Measurements from ENCODE around the gene DDX10.

DDX10 gene

DNA sequence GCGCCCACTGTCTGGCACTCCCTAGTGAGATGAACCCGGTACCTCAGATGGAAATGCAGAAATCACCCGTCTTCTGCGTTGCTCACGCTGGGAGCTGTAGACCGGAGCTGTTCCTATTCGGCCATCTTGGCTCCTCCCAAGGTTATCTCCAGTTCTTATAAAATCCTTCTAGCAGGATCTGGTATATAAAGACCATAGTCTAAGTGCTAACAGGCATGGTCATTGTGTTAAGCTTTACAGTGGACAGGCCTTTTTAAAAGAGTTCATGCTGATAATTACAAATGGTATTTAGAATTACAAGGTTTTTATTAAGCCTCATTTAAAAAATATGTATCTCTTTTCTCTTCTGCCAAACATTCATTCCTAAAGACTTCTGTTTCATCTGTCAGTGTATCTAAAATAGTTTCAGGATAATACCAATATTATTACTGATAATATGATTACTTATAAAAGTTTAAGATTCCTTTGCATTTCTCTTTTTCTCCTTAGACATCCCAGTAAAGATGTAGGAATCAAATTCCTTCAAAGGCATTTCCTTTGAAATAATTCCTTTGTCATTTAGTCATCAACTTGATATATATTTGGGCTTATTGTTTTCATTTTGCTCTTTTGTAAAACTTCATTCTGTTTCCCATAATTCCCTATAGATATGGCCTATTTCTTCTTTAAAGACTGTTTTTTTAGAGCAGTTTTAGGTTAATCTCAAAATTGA is 20.7 kb downstream of the DDX10 start:
- H3K36me3 ChIP-seq (ENCODE audit: control insufficient read depth in 1 of 2, insufficient read depth in 2 of 2, low read length in 2 of 2), result peaks cover 0 to 31% of the 10 kb centered on the region in 2 donors
- no peak overlapping the region for H3K4me3 ChIP-seq (ENCODE audit: low read depth in 1 of 2, low read length in 2 of 2)
- H3K27ac ChIP-seq (ENCODE audit: low read length), result no peak overlapping the region
- H3K9me3 ChIP-seq (ENCODE audit: control insufficient read depth in 1 of 2, low read length in 2 of 2), result no peaks in the 10 kb centered on the region
- H3K4me1 ChIP-seq (ENCODE audit: control insufficient read depth in 1 of 2, insufficient read depth in 2 of 2, low read length in 2 of 2), result no peaks in the 10 kb centered on the region
- H3K27me3 ChIP-seq (ENCODE audit: low read depth, low read length), result no peaks in the 10 kb centered on the region

DNA sequence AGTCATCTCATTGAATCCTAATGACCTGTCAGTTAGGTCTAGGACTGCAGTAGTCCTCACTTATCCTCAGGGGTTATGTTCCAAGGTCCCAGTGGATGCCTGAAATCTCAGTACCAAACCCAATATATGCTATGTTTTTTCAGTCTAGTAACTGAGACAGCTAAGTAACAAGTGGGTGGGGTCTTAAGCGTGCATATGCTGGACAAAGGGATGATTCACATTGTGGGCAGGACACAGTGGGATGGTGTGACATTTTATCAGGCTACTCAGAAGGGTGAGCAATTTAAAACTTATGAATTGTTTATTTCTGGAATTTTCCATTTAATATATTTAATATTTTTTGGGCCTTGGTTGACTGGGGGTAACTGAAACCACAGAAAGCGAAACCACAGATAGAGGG is 29.0 kb downstream of the DDX10 start:
- Histone ChIP-seq H3K4me1 (ENCODE audit: control insufficient read depth in 1 of 2, insufficient read depth in 2 of 2, low read length in 2 of 2) (no peaks in the 10 kb centered on the region), H3K4me3 (ENCODE audit: low read depth in 1 of 2, low read length in 2 of 2) (no peak overlapping the region), H3K27me3 (ENCODE audit: low read depth, low read length) (no peaks in the 10 kb centered on the region), H3K9me3 (ENCODE audit: control insufficient read depth in 1 of 2, low read length in 2 of 2) (no peaks in the 10 kb centered on the region), H3K36me3 (ENCODE audit: control insufficient read depth in 1 of 2, insufficient read depth in 2 of 2, low read length in 2 of 2) (peaks cover 9 to 38% of the 10 kb centered on the region in 2 donors), H3K27ac (ENCODE audit: low read length) (no peak overlapping the region)

DNA sequence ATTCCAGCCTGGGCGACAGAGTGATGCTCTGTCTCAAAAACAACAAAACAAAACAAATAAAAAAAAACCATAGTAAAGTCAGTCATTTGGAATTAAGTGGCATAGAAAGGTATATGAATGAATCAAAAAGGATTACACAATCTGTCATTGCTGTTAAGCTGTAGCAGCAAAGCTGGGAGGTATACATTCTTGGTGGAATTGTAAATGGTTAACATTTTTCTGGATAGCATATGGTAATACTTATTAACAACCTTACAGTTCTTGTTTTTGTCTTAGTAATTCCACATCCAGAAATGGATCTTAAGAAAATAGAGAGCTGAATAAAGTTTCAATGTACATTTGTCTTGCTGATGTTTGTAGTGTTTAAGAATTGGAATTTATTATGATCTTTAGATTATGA is 30.0 kb downstream of the DDX10 start:
- H3K27me3 ChIP-seq (ENCODE audit: low read depth, low read length), result no peaks in the 10 kb centered on the region
- H3K4me3 ChIP-seq (ENCODE audit: low read depth in 1 of 2, low read length in 2 of 2), result no peak overlapping the region
- no peaks in the 10 kb centered on the region for H3K4me1 ChIP-seq (ENCODE audit: control insufficient read depth in 1 of 2, insufficient read depth in 2 of 2, low read length in 2 of 2)
- peaks cover 9 to 41% of the 10 kb centered on the region in 2 donors for H3K36me3 ChIP-seq (ENCODE audit: control insufficient read depth in 1 of 2, insufficient read depth in 2 of 2, low read length in 2 of 2)
- H3K27ac ChIP-seq (ENCODE audit: low read length), result no peak overlapping the region
- H3K9me3 ChIP-seq (ENCODE audit: control insufficient read depth in 1 of 2, low read length in 2 of 2), result no peaks in the 10 kb centered on the region

DNA sequence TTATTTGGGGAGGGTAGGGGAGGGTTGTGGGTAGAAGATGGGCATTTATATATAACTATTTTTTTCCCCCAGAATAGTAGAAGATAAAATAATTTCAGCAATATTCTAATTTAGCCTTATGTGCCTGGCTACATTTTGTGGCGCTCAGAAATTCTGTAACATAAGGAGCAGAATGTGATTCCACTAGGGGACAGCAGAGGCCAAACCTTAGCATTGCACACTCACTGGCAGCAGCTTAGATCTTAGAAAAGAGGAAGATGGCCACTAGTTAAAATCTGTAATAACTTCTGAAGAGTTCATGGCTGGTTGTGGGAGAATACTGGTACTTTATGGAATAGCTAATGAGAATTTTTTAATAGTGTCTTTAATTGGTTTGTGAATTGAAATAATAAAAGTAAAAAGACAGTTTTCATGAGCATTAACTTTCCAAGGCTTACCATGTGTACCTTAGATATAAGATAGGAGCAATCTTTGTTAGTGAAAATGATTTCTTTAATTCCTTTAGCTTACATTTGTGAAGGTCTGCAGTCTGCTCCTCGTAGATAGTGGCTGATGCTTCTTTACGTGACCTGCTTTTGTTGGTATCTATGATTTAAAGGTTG is 33.1 kb downstream of the DDX10 start:
- no peak overlapping the region for H3K4me3 ChIP-seq (ENCODE audit: low read depth in 1 of 2, low read length in 2 of 2)
- no peaks in the 10 kb centered on the region for H3K27me3 ChIP-seq (ENCODE audit: low read depth, low read length)
- no peaks in the 10 kb centered on the region for H3K9me3 ChIP-seq (ENCODE audit: control insufficient read depth in 1 of 2, low read length in 2 of 2)
- no peak overlapping the region for H3K27ac ChIP-seq (ENCODE audit: low read length)
- H3K4me1 ChIP-seq (ENCODE audit: control insufficient read depth in 1 of 2, insufficient read depth in 2 of 2, low read length in 2 of 2), result no peaks in the 10 kb centered on the region
- peaks cover 0 to 32% of the 10 kb centered on the region in 2 donors for H3K36me3 ChIP-seq (ENCODE audit: control insufficient read depth in 1 of 2, insufficient read depth in 2 of 2, low read length in 2 of 2)

DNA sequence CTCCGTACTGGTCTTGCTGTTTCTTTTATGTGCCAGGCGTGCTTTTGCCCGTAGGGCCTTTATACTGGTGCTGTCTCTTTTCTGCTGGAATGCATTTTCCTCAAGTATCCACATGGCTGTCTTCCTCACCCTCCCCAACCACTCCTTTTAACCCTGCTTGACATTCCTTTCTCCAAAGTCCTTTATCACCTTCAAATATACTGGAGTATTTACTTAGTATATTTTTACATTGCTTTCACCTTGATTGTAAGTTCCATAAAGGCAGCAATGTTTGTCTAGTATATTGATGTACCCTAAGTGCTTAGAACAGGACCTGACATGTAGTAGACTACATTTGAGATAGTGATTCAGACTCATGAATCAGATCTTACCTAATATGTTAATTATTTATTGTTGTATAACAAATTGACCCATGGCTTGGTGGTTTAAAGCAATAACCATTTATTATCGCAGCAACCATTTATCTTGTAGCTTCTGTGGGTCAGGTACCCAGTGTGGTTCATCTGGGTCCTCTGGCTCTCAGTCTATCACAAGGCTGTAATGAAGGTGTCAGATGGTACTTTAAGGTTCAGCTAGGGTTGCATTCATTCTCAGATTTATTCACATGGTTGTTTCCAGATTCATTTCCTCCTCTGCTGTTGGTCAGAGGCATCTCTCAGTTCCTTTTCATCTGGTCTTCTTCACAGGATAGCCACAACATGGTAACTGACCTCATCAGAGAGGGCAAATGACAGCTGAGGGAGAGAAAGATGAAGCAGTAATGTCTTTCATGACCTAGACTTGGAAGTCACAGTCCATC is 34.2 kb downstream of the DDX10 start:
- no peaks in the 10 kb centered on the region for H3K9me3 ChIP-seq (ENCODE audit: control insufficient read depth in 1 of 2, low read length in 2 of 2)
- H3K4me3 ChIP-seq (ENCODE audit: low read depth in 1 of 2, low read length in 2 of 2), result no peak overlapping the region
- peaks cover 0 to 26% of the 10 kb centered on the region in 2 donors for H3K36me3 ChIP-seq (ENCODE audit: control insufficient read depth in 1 of 2, insufficient read depth in 2 of 2, low read length in 2 of 2)
- H3K4me1 ChIP-seq (ENCODE audit: control insufficient read depth in 1 of 2, insufficient read depth in 2 of 2, low read length in 2 of 2), result no peaks in the 10 kb centered on the region
- H3K27me3 ChIP-seq (ENCODE audit: low read depth, low read length), result no peaks in the 10 kb centered on the region
- H3K27ac ChIP-seq (ENCODE audit: low read length), result no peak overlapping the region

DNA sequence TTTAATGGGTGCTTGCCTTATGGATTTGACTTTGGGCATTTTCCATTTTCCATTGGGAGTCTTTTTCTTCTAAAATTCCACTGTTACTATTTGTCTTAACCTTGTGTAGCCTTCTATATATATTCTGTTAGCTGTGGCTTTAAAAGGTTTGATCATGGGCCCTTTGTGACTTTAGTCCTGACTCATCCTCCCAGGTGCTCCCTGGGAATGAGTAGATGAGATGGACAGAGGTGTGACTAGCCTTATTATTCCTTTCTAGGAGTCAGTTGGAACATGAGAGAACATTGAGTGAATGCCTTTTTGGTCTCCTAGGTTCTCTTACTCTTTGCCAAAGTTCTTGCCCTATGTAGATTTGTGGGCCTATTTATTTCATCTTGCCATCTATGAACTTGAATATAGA is 39.0 kb downstream of the DDX10 start:
- Histone ChIP-seq H3K4me1 (ENCODE audit: control insufficient read depth in 1 of 2, insufficient read depth in 2 of 2, low read length in 2 of 2) (no peaks in the 10 kb centered on the region), H3K27ac (ENCODE audit: low read length) (no peak overlapping the region), H3K4me3 (ENCODE audit: low read depth in 1 of 2, low read length in 2 of 2) (no peak overlapping the region), H3K27me3 (ENCODE audit: low read depth, low read length) (no peaks in the 10 kb centered on the region), H3K36me3 (ENCODE audit: control insufficient read depth in 1 of 2, insufficient read depth in 2 of 2, low read length in 2 of 2) (peaks cover 17 to 59% of the 10 kb centered on the region in 2 donors), H3K9me3 (ENCODE audit: control insufficient read depth in 1 of 2, low read length in 2 of 2) (peaks cover 2 to 11% of the 10 kb centered on the region in 2 donors)

DNA sequence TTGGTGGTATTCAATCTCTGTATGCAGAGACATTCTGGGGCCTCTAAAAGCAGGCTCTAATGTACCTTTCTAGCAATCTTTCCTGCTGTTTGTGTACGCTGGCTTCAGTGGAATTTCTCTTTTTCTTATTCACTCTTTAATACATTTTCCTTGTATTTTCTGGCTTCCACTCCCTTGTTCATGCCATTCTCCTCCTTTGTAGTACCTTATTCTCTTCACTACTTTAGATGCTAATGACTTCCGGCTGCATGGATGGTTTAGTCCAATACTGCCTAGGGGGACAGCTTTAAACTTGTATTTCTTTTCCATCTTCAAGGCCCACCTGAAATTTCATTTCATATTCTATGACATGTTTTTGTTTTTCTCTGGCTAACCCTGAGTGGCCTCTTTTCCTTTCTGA is 40.2 kb downstream of the DDX10 start:
- no peaks in the 10 kb centered on the region for H3K4me1 ChIP-seq (ENCODE audit: control insufficient read depth in 1 of 2, insufficient read depth in 2 of 2, low read length in 2 of 2)
- no peaks in the 10 kb centered on the region for H3K27me3 ChIP-seq (ENCODE audit: low read depth, low read length)
- peaks cover 21 to 60% of the 10 kb centered on the region in 2 donors for H3K36me3 ChIP-seq (ENCODE audit: control insufficient read depth in 1 of 2, insufficient read depth in 2 of 2, low read length in 2 of 2)
- H3K4me3 ChIP-seq (ENCODE audit: low read depth in 1 of 2, low read length in 2 of 2), result no peak overlapping the region
- no peak overlapping the region for H3K27ac ChIP-seq (ENCODE audit: low read length)
- H3K9me3 ChIP-seq (ENCODE audit: control insufficient read depth in 1 of 2, low read length in 2 of 2), result peaks cover 3 to 13% of the 10 kb centered on the region in 2 donors

DNA sequence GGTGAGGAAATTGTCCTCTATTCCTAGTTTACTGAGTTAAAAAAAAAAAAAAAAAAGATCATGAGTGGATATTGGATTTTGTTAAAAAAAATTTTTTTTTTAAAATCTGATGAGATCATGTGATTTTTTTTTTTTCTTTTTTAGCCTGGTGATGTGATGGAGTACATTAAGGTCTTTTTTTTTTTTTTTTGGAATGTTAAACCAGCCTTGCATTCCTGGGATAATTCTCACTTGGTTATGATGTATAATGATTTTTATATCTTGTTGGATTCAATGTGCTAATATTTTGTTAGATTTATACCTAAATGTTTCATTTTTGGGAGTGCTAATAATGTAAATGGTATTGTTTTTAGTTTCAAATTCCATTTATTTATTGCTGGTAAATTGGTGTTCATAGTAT is 43.3 kb downstream of the DDX10 start:
- H3K4me1 ChIP-seq (ENCODE audit: control insufficient read depth in 1 of 2, insufficient read depth in 2 of 2, low read length in 2 of 2), result no peaks in the 10 kb centered on the region
- no peaks in the 10 kb centered on the region for H3K27me3 ChIP-seq (ENCODE audit: low read depth, low read length)
- peaks cover 3 to 18% of the 10 kb centered on the region in 2 donors for H3K9me3 ChIP-seq (ENCODE audit: control insufficient read depth in 1 of 2, low read length in 2 of 2)
- H3K4me3 ChIP-seq (ENCODE audit: low read depth in 1 of 2, low read length in 2 of 2), result peak overlapping the region in 1 of 2 donors; percentile 39
- H3K27ac ChIP-seq (ENCODE audit: low read length), result no peak overlapping the region
- peaks cover 21 to 66% of the 10 kb centered on the region in 2 donors for H3K36me3 ChIP-seq (ENCODE audit: control insufficient read depth in 1 of 2, insufficient read depth in 2 of 2, low read length in 2 of 2)

DNA sequence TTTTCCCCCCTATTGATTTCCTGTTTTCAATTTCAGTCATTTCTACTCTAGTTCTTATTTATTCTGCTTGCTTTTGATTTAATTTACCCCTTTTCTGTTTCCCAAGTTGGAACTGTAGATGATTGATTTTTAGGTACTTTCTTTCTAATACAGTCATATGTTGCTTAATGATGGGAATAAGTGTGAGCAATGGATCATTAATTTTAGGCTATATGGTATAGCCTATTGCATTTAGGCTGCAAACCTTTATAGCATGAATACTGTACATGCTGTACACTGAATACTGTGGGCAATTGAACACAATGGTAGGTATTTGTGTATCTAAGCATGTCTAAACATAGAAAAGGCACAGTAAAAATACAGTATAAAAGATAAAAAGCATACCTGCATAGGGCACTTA is 44.9 kb downstream of the DDX10 start:
- H3K27me3 ChIP-seq (ENCODE audit: low read depth, low read length), result no peaks in the 10 kb centered on the region
- peaks cover 21 to 62% of the 10 kb centered on the region in 2 donors for H3K36me3 ChIP-seq (ENCODE audit: control insufficient read depth in 1 of 2, insufficient read depth in 2 of 2, low read length in 2 of 2)
- H3K4me1 ChIP-seq (ENCODE audit: control insufficient read depth in 1 of 2, insufficient read depth in 2 of 2, low read length in 2 of 2), result no peaks in the 10 kb centered on the region
- no peak overlapping the region for H3K4me3 ChIP-seq (ENCODE audit: low read depth in 1 of 2, low read length in 2 of 2)
- no peak overlapping the region for H3K27ac ChIP-seq (ENCODE audit: low read length)
- H3K9me3 ChIP-seq (ENCODE audit: control insufficient read depth in 1 of 2, low read length in 2 of 2), result peaks cover 3 to 18% of the 10 kb centered on the region in 2 donors

DNA sequence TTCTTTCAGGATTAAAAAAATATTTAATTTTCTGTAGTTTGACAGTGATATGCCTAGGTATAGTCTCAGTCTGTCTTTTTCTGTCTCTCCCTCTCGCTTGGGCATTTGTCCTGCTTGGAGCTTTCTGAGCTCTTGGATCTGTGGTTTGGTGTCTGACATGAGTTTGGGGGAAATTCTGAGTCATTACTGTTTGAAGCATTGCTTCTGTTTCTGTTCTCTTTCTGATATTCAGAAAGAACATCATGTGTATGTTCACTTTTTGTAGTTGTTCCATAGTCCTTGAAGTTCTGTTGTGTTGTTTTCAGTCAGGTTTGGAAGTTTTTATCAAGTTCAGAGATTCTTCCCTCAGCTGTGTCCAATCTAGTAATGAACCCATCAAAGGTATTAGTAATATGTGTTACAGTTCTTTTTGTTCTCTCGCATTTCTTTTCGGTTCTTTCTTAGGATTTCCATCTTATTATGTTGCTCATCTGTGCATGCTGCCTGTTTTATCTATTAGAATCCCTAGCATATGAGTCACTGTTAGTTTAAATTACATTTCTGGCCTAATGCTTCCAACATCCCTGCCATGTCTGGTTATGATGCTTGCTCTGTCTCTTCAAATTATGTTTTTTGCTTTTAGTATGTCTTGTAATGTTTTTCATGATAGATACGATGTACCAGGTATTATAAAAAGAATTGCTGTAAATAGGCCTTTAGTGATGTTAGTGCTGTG is 48.4 kb downstream of the DDX10 start:
- H3K27ac ChIP-seq (ENCODE audit: low read length), result no peak overlapping the region
- H3K4me1 ChIP-seq (ENCODE audit: control insufficient read depth in 1 of 2, insufficient read depth in 2 of 2, low read length in 2 of 2), result no peaks in the 10 kb centered on the region
- H3K36me3 ChIP-seq (ENCODE audit: control insufficient read depth in 1 of 2, insufficient read depth in 2 of 2, low read length in 2 of 2), result peaks cover 5 to 34% of the 10 kb centered on the region in 2 donors
- no peak overlapping the region for H3K4me3 ChIP-seq (ENCODE audit: low read depth in 1 of 2, low read length in 2 of 2)
- no peaks in the 10 kb centered on the region for H3K27me3 ChIP-seq (ENCODE audit: low read depth, low read length)
- H3K9me3 ChIP-seq (ENCODE audit: control insufficient read depth in 1 of 2, low read length in 2 of 2), result peaks cover 3 to 14% of the 10 kb centered on the region in 2 donors

DNA sequence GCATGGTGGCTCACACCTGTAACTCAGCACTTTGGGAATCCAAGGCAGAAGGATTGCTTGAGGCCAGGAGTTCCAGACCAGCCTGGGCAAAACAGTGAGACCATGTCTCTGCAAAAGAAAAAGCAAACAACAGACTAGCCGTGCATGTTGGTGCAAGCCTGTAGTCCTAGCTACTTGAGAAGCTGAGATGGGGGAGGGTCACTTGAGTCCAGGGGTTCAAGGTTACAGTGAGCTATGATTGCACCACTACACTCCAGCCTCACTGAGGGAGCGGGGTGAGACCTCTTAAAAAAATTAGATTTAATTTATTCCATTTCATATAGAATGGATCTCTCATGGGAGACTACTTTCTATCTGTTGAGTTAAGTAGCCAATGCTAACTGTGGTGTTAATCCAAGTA is 50.4 kb downstream of the DDX10 start:
- Histone ChIP-seq H3K27me3 (ENCODE audit: low read depth, low read length) (no peaks in the 10 kb centered on the region), H3K27ac (ENCODE audit: low read length) (no peak overlapping the region), H3K4me1 (ENCODE audit: control insufficient read depth in 1 of 2, insufficient read depth in 2 of 2, low read length in 2 of 2) (no peaks in the 10 kb centered on the region), H3K36me3 (ENCODE audit: control insufficient read depth in 1 of 2, insufficient read depth in 2 of 2, low read length in 2 of 2) (peaks cover 4 to 18% of the 10 kb centered on the region in 2 donors), H3K4me3 (ENCODE audit: low read depth in 1 of 2, low read length in 2 of 2) (no peak overlapping the region), H3K9me3 (ENCODE audit: control insufficient read depth in 1 of 2, low read length in 2 of 2) (peaks cover 0 to 5% of the 10 kb centered on the region in 2 donors)

Data from muscle layer of duodenum (tissue), 2 donors.